NCI-H226 (cell line): Measurements from ENCODE around the gene DCLRE1C.
"Not testable (repeated sequence)": the region's sequence is repeated elsewhere in the genome, so short reads cannot be mapped to it uniquely, and the experiment has no call there.

Experiments
- DNase-seq: peaks from one replicate; pipeline ENCODE4 v3.0.0-alpha.2; 2015

DCLRE1C gene

DNA sequence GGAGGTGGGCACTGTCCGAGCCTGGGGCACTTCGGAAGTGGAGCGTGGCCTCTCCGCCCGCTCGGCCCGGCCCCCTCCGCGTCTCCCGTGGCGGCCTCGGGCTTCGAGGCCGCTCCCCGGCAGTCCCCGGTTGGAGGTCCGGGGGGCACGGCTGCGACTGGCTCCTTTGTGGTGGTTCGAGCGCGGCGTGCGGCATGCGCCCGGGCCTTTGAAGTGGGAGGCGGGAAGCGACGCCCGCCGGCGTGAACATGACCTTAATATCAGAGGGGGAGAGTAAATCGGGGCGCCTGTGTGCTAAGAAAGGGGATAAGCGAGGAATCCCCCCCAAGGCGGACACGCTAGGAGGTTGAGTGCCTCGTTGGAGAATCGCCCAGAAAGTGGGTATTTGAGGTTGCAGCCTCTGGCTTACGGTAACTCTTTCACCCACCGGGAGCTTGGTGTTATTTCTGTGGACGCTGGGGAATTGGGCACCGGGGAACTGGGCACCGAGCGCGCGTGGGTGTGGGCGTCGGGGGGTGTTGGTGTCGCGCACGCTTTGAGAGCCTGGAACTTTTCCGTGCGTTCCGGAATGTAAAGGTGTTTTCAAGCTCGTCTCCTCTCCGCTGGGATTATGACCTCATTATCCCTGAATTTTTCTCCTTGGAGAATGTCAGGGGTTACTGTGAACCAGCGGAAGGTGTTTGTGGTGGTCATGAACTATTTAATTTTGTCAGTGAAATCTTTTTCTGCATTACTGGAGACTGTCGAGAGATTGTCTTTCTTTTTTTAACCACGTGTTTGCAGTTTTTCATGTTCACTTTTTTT lies 74.6 kb downstream of the DCLRE1C start:
- DNase-seq: peak; percentile 7

- peak; percentile 91 for DNase-seq
Observed at GRCh38 chr10:14878266-14879123, 75.4 kb downstream of the DCLRE1C start, which contains the start of gene SUV39H2. SUV39H2 (plus strand) TSS chr10:14878866; CDS start chr10:14878889, 23 bp downstream.

- DNase-seq: no peak
Observed at GRCh38 chr10:14876764-14877163, 77.1 kb downstream of the DCLRE1C start.

GRCh38 chr10:14875941-14876340 lies 78.0 kb downstream of the DCLRE1C start:
- no peak for DNase-seq

GRCh38 chr10:14873090-14873760 lies 80.7 kb downstream of the DCLRE1C start:
- DNase-seq: peak; percentile 81

GRCh38 chr10:14864871-14865270 lies 89.0 kb downstream of the DCLRE1C start:
- DNase-seq: not testable (repeated sequence)

GRCh38 chr10:14864466-14864865 lies 89.4 kb downstream of the DCLRE1C start:
- not testable (repeated sequence) for DNase-seq

- DNase-seq: no peak
Observed at GRCh38 chr10:14860791-14861190, 93.1 kb downstream of the DCLRE1C start.

DNA sequence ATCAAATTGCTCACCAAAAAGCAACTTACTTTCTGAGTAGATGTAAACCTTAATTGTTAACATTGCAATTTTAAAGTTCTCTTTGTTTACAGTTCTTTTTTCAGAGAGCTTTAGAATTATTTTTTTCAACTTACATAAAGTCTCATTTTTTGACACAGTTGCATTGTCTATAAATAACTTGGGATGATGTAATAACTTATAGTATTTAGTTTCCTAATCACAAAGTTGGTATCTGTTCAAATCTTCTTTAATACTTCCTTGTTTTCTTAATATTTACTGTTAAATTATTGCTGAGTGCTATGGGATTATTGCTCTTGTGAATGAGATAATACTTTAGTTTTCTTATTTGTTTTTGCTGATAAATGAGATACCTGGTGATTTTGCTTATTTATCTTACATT lies 94.1 kb downstream of the DCLRE1C start:
- no peak for DNase-seq

DNA sequence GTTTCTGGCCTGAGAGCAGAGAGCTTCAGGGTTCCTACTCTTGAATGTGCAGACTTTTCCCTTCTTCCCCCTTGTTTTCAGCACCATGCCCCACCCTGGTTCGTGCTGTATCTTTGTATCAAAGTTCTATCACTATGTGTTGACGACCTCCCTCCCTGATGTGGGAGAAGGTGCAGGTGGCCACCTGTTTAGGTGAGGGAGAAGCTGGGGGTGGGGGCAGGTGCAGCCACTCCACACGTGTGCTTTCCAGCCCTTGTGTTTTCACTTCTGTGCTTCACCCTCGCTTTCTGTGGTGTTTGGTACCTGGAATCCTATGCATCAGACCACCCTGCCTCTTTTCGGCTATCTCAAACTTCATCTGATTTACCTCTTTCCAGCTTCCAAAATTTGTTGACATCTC lies 94.9 kb downstream of the DCLRE1C start:
- DNase-seq: no peak

GRCh38 chr10:14858338-14858960 lies 95.4 kb downstream of the DCLRE1C start:
- DNase-seq: no peak

DNA sequence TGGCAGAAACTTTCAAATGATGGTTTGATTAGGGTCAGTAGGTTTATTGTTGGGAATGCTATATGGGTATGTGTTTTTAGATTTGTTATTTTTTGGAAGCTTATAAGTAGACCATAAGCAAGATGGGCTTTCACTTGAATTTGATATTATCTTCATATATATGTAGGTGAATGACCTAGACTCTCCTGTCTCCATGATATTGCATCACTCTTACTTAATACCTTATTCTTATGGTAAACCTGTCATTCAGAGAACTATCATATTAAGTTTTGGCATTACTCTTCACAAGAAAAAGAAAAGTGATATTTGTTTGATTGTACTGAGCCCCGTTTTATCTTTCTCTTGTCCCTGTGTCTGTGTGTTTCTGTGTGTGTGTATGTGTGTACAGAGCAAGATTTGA lies 98.4 kb downstream of the DCLRE1C start:
- DNase-seq: no peak

DNA sequence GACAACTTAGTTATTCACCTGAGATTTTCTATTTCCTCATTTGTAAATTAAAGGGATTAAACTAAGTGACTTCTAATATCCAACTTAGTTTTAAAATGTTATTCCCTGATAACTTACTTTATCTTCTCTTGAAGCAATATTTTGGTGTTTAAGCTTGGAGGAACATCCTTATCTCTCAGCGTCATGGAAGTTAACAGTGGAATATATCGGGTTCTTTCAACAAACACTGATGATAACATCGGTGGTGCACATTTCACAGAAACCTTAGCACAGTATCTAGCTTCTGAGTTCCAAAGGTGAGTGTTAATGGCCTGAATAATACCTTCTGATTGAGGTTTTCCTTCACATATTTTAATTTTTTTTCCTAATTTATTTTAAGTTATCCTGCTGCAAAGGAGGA lies 101.7 kb downstream of the DCLRE1C start:
- no peak for DNase-seq
